ENCODE results near the gene POLR2B.

POLR2B gene

GRCh38 chr4:57037982-57038604 lies 59.4 kb downstream of the POLR2B start:
- TF ChIP-seq SIN3A (IDR thresholded peaks at IDR 0.05; ENCODE audit: borderline replicate concordance, insufficient read depth, low read length) (no peak), POLR2AphosphoS5 (IDR thresholded peaks at IDR 0.05; ENCODE audit: low read depth, low read length) (no peak), TAF1 (IDR thresholded peaks at IDR 0.05; ENCODE audit: borderline replicate concordance, insufficient read depth, low read length) (no peak), REST (IDR thresholded peaks at IDR 0.05; ENCODE audit: insufficient read depth in 1 of 2, low read depth in 2 of 2, low read length in 2 of 2) (no peak), FOXP2 (optimal IDR thresholded peaks at IDR 0.05; ENCODE audit: borderline replicate concordance, extremely low read depth, extremely low read length, insufficient read depth) (no peak)

DNA sequence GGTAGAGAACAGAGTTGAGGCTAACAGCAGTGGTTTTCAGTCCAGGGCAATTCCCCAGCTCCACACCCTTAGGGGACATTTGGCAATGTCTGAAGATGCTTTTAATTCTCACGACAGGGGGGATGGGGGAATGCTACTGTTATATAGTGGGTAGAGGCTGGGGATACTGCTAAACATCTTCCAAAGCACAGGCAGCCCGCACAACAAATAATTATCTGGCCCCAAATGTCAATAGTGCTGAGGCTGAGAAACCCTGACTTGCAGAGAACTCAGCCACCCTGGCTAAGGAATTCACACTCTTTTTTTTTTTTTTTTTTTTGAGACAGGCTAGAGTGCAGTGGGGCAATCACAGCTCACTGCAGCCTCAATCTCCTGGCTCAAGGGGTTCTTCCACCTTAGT lies 60.6 kb downstream of the POLR2B start:
- TF ChIP-seq FOXP2 (optimal IDR thresholded peaks at IDR 0.05; ENCODE audit: borderline replicate concordance, extremely low read depth, extremely low read length, insufficient read depth) (no peak), POLR2AphosphoS5 (IDR thresholded peaks at IDR 0.05; ENCODE audit: low read depth, low read length) (no peak), SIN3A (IDR thresholded peaks at IDR 0.05; ENCODE audit: borderline replicate concordance, insufficient read depth, low read length) (no peak), TAF1 (IDR thresholded peaks at IDR 0.05; ENCODE audit: borderline replicate concordance, insufficient read depth, low read length) (no peak), REST (IDR thresholded peaks at IDR 0.05; ENCODE audit: insufficient read depth in 1 of 2, low read depth in 2 of 2, low read length in 2 of 2) (no peak)

DNA sequence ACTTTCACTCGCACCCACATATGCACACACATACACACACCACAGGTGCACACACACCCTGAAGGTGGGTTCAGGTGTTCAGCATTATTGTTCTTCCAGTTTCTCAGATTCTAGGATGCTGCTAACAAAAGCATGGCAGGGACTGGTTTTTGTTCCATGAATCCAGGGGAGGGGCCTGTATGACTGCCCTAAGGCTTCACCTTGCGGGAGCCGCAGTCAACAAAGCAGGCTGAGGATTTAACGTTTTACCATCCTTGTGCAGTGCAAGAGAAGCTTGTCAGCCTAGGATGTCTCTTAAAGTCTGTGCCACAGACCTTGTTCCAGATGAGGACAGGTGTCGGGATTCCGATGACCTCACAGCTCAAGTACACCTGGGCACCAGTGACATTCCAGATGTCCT lies 61.8 kb downstream of the POLR2B start:
- TF ChIP-seq SIN3A (IDR thresholded peaks at IDR 0.05; ENCODE audit: borderline replicate concordance, insufficient read depth, low read length) (no peak), TAF1 (IDR thresholded peaks at IDR 0.05; ENCODE audit: borderline replicate concordance, insufficient read depth, low read length) (no peak), REST (IDR thresholded peaks at IDR 0.05; ENCODE audit: insufficient read depth in 1 of 2, low read depth in 2 of 2, low read length in 2 of 2) (no peak), POLR2AphosphoS5 (IDR thresholded peaks at IDR 0.05; ENCODE audit: low read depth, low read length) (no peak), FOXP2 (optimal IDR thresholded peaks at IDR 0.05; ENCODE audit: borderline replicate concordance, extremely low read depth, extremely low read length, insufficient read depth) (no peak)

DNA sequence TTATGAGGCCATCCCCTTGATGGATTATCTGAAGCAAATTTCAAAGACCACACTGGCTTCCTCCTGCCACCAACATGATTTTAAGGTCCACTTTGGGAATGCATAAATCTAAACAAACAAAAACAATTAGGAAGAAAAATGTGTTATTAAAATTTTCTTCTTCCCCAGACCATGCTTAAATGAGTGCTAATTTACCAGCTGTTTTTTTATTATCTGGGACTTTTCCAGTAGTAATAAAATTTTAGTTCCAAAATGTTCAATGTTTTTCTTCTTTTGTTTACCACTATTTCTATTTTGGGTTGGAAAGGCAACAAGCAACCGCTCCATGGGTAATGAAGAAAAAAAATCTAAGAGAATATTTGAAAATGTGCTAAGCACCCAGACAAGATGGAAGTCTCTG lies 62.3 kb downstream of the POLR2B start:
- TF ChIP-seq TAF1 (IDR thresholded peaks at IDR 0.05; ENCODE audit: borderline replicate concordance, insufficient read depth, low read length) = no peak
- TF ChIP-seq POLR2AphosphoS5 (IDR thresholded peaks at IDR 0.05; ENCODE audit: low read depth, low read length) = no peak
- TF ChIP-seq FOXP2 (optimal IDR thresholded peaks at IDR 0.05; ENCODE audit: borderline replicate concordance, extremely low read depth, extremely low read length, insufficient read depth) = no peak
- no peak for TF ChIP-seq REST (IDR thresholded peaks at IDR 0.05; ENCODE audit: insufficient read depth in 1 of 2, low read depth in 2 of 2, low read length in 2 of 2)
- no peak for TF ChIP-seq SIN3A (IDR thresholded peaks at IDR 0.05; ENCODE audit: borderline replicate concordance, insufficient read depth, low read length)

Measured in PFSK-1 (cell line).